HAP-1 (cell line): ENCODE measurements around the gene CMTM4.
"Not testable (repeated sequence)": the region's sequence is repeated elsewhere in the genome, so short reads cannot be mapped to it uniquely, and the experiment has no call there.

Experiments used
- DNase-seq, 2 experiments: peaks; one replicate each; pipeline ENCODE4 v3.0.0-alpha.2; 2016 to 2020; ENCODE audit warnings: low spot score in 2 of 2
- H3K27me3 ChIP-seq: fragments of 250-450 bp; sonication (Bioruptor Pico); 2 replicates; pipeline ENCODE4 v1.5.1; 2020; ENCODE audit warnings: low read depth, mild to moderate bottlenecking, moderate library complexity
- H3K36me3 ChIP-seq: fragments of 250-450 bp; sonication (Bioruptor Pico); replicated peaks from 2 replicates; pipeline ENCODE4 v1.5.1; 2020; ENCODE audit warnings: mild to moderate bottlenecking
- H3K4me1 ChIP-seq: fragments of 250-450 bp; sonication (Bioruptor Pico); 2 replicates; pipeline ENCODE4 v1.5.1; 2020; ENCODE audit warnings: mild to moderate bottlenecking
- H3K4me3 ChIP-seq: fragments of 250-450 bp; sonication (Bioruptor Pico); 2 replicates; pipeline ENCODE4 v1.5.1; 2020; ENCODE audit warnings: mild to moderate bottlenecking, moderate library complexity
- H3K9me3 ChIP-seq: fragments of 250-450 bp; sonication (Bioruptor Pico); 2 replicates; pipeline ENCODE4 v1.5.1; 2020; ENCODE audit warnings: mild to moderate bottlenecking, moderate library complexity
- in situ Hi-C: fragments of 300-500 bp; cut with MboI; formaldehyde crosslinking; loops from 3 replicates; pipeline ENCODE4 v1.14.3; 2020; ENCODE audit warnings: low sequenced_read_pairs, inconsistent platforms, mixed read lengths

Gene CMTM4

DNA sequence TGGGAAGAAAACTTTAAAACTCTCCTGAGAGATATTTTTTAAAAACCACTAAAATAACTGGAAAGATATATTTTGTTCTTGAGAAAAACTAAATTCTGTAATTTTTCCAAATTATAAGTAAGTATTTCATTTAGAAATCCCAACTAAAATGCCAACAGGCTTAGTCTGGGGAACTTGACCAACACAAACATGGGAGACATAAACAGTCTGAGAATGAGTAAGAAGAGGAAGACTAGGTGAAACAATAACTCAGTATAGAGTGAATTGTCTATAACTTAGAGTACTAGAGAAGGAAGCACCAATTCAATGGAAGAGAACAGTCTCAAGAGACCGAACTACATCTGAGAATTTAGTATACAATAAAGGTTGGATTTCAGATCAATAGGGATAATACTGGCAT, 127.4 kb downstream of the CMTM4 start:
- H3K36me3 ChIP-seq: peaks cover 3% of the 10 kb centered on the region
- in situ Hi-C loops: no loop called here
- H3K4me3 ChIP-seq: no peak overlapping the region
- H3K4me1 ChIP-seq: no peaks in the 10 kb centered on the region
- H3K9me3 ChIP-seq: no peaks in the 10 kb centered on the region
- no peak for DNase-seq
- no peaks in the 10 kb centered on the region for H3K27me3 ChIP-seq

DNA sequence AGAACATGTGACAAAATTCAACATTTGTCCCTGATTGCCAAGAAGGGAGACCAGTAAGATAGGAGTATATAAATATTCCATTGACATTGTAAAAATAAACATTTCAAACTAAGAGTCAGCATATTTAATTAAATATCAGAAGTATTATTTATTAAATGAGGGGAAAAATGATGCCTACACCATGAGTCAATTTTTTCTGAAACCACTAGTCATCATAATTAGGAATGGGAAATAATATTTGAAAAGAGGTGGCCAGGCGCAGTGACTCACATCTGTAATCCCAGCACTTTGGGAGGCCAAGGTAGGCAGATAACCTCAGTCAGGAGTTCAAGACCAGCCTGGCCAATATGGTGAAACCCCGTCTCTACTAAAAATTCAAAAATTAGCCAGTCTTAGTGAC, 128.2 kb downstream of the CMTM4 start:
- Histone ChIP-seq H3K4me1 (no peaks in the 10 kb centered on the region), H3K4me3 (no peak overlapping the region), H3K9me3 (no peaks in the 10 kb centered on the region), H3K36me3 (peaks cover 8% of the 10 kb centered on the region), H3K27me3 (no peaks in the 10 kb centered on the region)
- no peak for DNase-seq
- in situ Hi-C loops: no loop called here

DNA sequence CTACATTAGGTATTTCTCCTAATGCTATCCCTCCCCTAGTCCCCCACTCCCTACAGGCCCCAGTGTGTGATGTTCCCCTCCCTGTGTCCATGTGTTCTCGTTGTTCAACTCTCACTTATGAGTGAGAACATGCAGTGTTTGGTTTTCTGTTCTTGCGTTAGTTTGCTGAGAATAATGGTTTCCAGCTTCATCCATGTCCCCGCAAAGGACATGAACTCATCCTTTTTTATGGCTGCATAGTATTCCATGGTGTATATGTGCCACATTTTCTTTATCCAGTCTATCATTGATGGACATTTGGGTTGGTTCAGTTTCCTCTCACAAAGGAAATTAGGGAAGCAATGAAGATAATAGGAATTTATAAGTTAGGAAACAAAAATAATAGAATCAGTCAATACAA, 129.3 kb downstream of the CMTM4 start:
- H3K9me3 ChIP-seq, DNase-seq, H3K4me1 ChIP-seq, H3K27me3 ChIP-seq, H3K4me3 ChIP-seq, in situ Hi-C loops: not testable (repeated sequence)
- peaks cover 11% of the 10 kb centered on the region for H3K36me3 ChIP-seq

DNA sequence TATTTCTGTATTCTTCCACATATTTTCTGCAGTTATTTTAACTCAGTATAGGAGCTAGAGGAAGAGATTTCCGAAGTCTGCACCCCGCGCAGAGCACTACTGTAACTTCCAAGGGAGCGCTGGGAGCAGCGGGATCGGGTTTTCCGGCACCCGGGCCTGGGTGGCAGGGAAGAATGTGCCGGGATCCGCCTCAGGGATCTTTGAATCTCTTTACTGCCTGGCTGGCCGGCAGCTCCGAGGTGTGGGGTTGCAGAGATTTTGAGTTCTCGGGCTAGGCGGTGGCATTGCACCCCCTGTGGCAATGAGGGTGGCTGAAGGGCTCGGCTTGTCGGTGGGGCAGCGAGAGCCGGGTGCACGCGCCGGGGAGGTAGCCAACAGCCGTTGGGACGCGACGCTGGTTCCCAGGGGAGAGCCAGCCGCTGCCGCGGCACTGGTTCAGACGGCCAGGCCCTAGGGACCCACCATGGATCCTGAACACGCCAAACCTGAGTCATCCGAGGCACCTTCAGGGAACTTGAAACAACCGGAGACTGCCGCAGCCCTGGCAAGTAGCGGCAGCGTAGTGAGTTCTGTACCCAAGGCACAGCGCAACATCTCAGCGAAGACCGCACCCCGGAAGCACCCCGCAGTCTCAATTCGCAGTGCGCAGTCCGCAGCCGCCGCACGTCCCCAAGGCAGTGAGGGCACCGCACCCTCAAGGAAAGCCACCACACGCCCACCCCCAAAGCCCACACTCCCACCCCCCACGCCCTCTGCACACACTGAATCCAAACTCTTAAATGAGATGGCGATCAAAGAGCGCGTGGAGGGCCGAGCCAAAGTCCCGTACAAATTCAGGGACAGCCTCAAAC, 130.3 kb downstream of the CMTM4 start, which contains the start of gene CMTM1:
Gene CMTM1, plus strand, starts transcription at position 389 of the 851 bp plus-strand sequence. Its CDS starts 75 bp downstream, at position 464.
- Histone ChIP-seq H3K4me1 (no peaks in the 10 kb centered on the region), H3K27me3 (no peaks in the 10 kb centered on the region), H3K9me3 (no peaks in the 10 kb centered on the region), H3K4me3 (no peak within 1 kb of the TSS), H3K36me3 (peaks cover 11% of the 10 kb centered on the region)
- no peak for DNase-seq
- in situ Hi-C loops: no loop called here
